ENCODE measurements around the gene PKD1L1. TPM values are rescaled to one million over a fixed set of nuclear protein-coding genes. Genes with fewer than 3 reads are reported as not detected.

PKD1L1 gene
- total RNA-seq, 2 donors from 2014 or later, result 0.59 to 40.9 TPM

- Histone ChIP-seq H3K4me3 (no peak overlapping the region), H3K4me1 (replicated peaks) (no peaks in the 10 kb centered on the region), H3K27me3 (replicated peaks; ENCODE audit: insufficient read depth) (no peaks in the 10 kb centered on the region), H3K9me3 (no peaks in the 10 kb centered on the region), H3K27ac (no peak overlapping the region), H3K36me3 (no peaks in the 10 kb centered on the region)
- WGBS, result 72% methylated on average over 4 of the region's 4 CpGs
- TF ChIP-seq CTCF (IDR thresholded peaks at IDR 0.05), result no peak
- no peak for TF ChIP-seq POLR2A (IDR thresholded peaks at IDR 0.05)
- no peak for TF ChIP-seq POLR2AphosphoS5 (IDR thresholded peaks at IDR 0.05)
- intact Hi-C loops (cut with DNase I), result loop anchor here (5.0 kb wide), 1 partner anchor 379 kb away; no protein-coding TSS in a partner anchor
- DNase-seq (ENCODE audit: low spot score), result no peak
Measured at GRCh38 chr7:47816647-47817046, 131.6 kb downstream of the PKD1L1 start.

- DNase-seq (ENCODE audit: low spot score), result no peak
- Histone ChIP-seq H3K27me3 (replicated peaks; ENCODE audit: insufficient read depth) (no peaks in the 10 kb centered on the region), H3K4me3 (no peak overlapping the region), H3K27ac (no peak overlapping the region), H3K4me1 (replicated peaks) (no peaks in the 10 kb centered on the region), H3K36me3 (no peaks in the 10 kb centered on the region), H3K9me3 (no peaks in the 10 kb centered on the region)
- intact Hi-C loops (cut with DNase I), result loop anchor here (5.0 kb wide), 1 partner anchor 379 kb away; no protein-coding TSS in a partner anchor
- WGBS, result 86% methylated on average over 9 of the region's 9 CpGs
- no peak for TF ChIP-seq POLR2A (IDR thresholded peaks at IDR 0.05)
- no peak for TF ChIP-seq POLR2AphosphoS5 (IDR thresholded peaks at IDR 0.05)
- TF ChIP-seq CTCF (IDR thresholded peaks at IDR 0.05), result no peak
Measured at GRCh38 chr7:47815867-47816266, 132.4 kb downstream of the PKD1L1 start.

GRCh38 chr7:47814905-47815613 is 133.2 kb downstream of the PKD1L1 start:
- Histone ChIP-seq H3K9me3 (no peaks in the 10 kb centered on the region), H3K36me3 (no peaks in the 10 kb centered on the region), H3K4me3 (no peak overlapping the region), H3K27ac (no peak overlapping the region), H3K27me3 (replicated peaks; ENCODE audit: insufficient read depth) (no peaks in the 10 kb centered on the region), H3K4me1 (replicated peaks) (no peaks in the 10 kb centered on the region)
- DNase-seq (ENCODE audit: low spot score), result no peak
- intact Hi-C loops (cut with DNase I), result loop anchor here (5.0 kb wide), 1 partner anchor 378 kb away; no protein-coding TSS in a partner anchor
- TF ChIP-seq POLR2A (IDR thresholded peaks at IDR 0.05) (no peak), POLR2AphosphoS5 (IDR thresholded peaks at IDR 0.05) (no peak), CTCF (IDR thresholded peaks at IDR 0.05) (no peak)
- WGBS, result 74% methylated on average over 11 of the region's 11 CpGs

- no peak for DNase-seq (ENCODE audit: low spot score)
- no peak overlapping the region for H3K4me3 ChIP-seq
- no peaks in the 10 kb centered on the region for H3K4me1 ChIP-seq (replicated peaks)
- no peaks in the 10 kb centered on the region for H3K27me3 ChIP-seq (replicated peaks; ENCODE audit: insufficient read depth)
- H3K27ac ChIP-seq, result no peak overlapping the region
- intact Hi-C loops (cut with DNase I), result no loop called here
- no peaks in the 10 kb centered on the region for H3K36me3 ChIP-seq
- WGBS, result 85% methylated on average over 10 of the region's 10 CpGs
- H3K9me3 ChIP-seq, result no peaks in the 10 kb centered on the region
- no peak for TF ChIP-seq CTCF (IDR thresholded peaks at IDR 0.05)
- TF ChIP-seq POLR2A (IDR thresholded peaks at IDR 0.05), result no peak
- TF ChIP-seq POLR2AphosphoS5 (IDR thresholded peaks at IDR 0.05), result no peak
Measured at GRCh38 chr7:47813620-47814260, 134.5 kb downstream of the PKD1L1 start.

Data from prostate gland (tissue), 2 donors.